ENCODE data around the gene RNF225. TPM values are rescaled to one million over a fixed set of nuclear protein-coding genes. Genes with fewer than 3 reads are reported as not detected.

The RNF225 gene
- total and polyA plus RNA-seq, 2 of the 13 experiments (the other 11 are each of a cell fraction or from before 2014, with no cell fraction given), result not detected

- no peak overlapping the region for H3K4me3 ChIP-seq (replicated peaks in 1 of 3; ENCODE audit: insufficient read depth in 1 of 3, low read depth in 2 of 3, low read length in 3 of 3)
- CTCF ChIA-PET (ENCODE audit: low intra/inter-chr PET ratio, low total read pairs), result no interaction called here
- H3K79me2 ChIP-seq (ENCODE audit: insufficient read depth, low read length), result no peaks in the 10 kb centered on the region
- FAIRE-seq (no peak), DNase-seq (ENCODE audit: low spot score) (no peak), ATAC-seq (no peak)
- in situ Hi-C loops (cut with HindIII; ENCODE audit: extremely low pct_ligation_motif_present, low pct_unique_long_range_greater_than_20kb), result no loop called here
- intact Hi-C loops (cut with micrococcal nuclease; ENCODE audit: unreplicated experiment), result no loop called here
- H3K9ac ChIP-seq (ENCODE audit: insufficient read depth, low read depth, low read length), result no peak overlapping the region
- H3K36me3 ChIP-seq (replicated peaks in 1 of 2; ENCODE audit: control insufficient read depth in 1 of 2, insufficient read depth in 2 of 2, low read length in 2 of 2), result no peaks in the 10 kb centered on the region
- no peak for TF ChIP-seq PAXIP1 (CRISPR knock-in tag; conservative IDR thresholded peaks at IDR 0.05)
- TF ChIP-seq RFX5 (IDR thresholded peaks at IDR 0.05; ENCODE audit: low read depth, low read length), result no peak
- no peak for TF ChIP-seq CAMTA2 (CRISPR knock-in tag; IDR thresholded peaks at IDR 0.05; ENCODE audit: borderline replicate concordance)
- no peaks in the 10 kb centered on the region for H3K9me3 ChIP-seq (ENCODE audit: low read length)
- no TSS peak for BruUV-seq (replicated peaks)
- no peak overlapping the region for H3K27ac ChIP-seq (ENCODE audit: extremely low read length, insufficient read depth, low read length)
- H3K4me2 ChIP-seq (ENCODE audit: low read depth, low read length), result no peak overlapping the region
- WGBS (ENCODE audit: low lambda C conversion rate), result 93% methylated on average over 15 of the region's 68 CpGs
- H3K4me1 ChIP-seq (ENCODE audit: insufficient read depth, low read length), result peaks cover 9% of the 10 kb centered on the region
- POLR2A ChIA-PET, result no interaction called here
- no peaks in the 10 kb centered on the region for H4K20me1 ChIP-seq (ENCODE audit: insufficient read depth, low read length)
- H2AFZ ChIP-seq (ENCODE audit: low read length), result no peak overlapping the region
- H3K27me3 ChIP-seq (ENCODE audit: control insufficient read depth in 1 of 2, insufficient read depth in 2 of 2, low read length in 2 of 2), result no peaks in the 10 kb centered on the region
These were observed 26.7 kb upstream of the RNF225 start for GRCh38 chr19:58368561-58369360.
